Panc1 (cell line): ENCODE measurements around the gene B3GAT3. TPM values are rescaled to one million over a fixed set of nuclear protein-coding genes. Genes with fewer than 3 reads are reported as not detected.
"Not testable (repeated sequence)": the region's sequence is repeated elsewhere in the genome, so short reads cannot be mapped to it uniquely, and the experiment has no call there.

ENCODE experiments used
- ATAC-seq: fragments of 200-7000 bp; cut with Tn5 transposase; 2 replicates; pipeline ENCODE4 v1.9.1; 2020; ENCODE audit warnings: mild to moderate bottlenecking, moderate library complexity
- BruUV-seq: library from RNA; stranded (reverse); fragments of 400-500 nt; replicated peaks from 2 replicates; lab custom pipeline; 2021; lab: Mats Ljungman, UMichigan
- CTCF ChIA-PET: fragments of 300-600 bp; sonication (Branson Sonifier 250); formaldehyde crosslinking; loops from one replicate; lab custom pipeline; 2022; ENCODE audit warnings: antibody characterized with exemption; lab: Charles Lee
- POLR2A ChIA-PET: fragments of 300-600 bp; sonication (Branson Sonifier 250); formaldehyde crosslinking; loops from one replicate; lab custom pipeline; 2022; ENCODE audit warnings: antibody characterized with exemption; lab: Charles Lee
- DNase-seq: peaks from one replicate; pipeline ENCODE4 v3.0.0-alpha.2; 2010; ENCODE audit warnings: low read depth, low spot score
- H3K27ac ChIP-seq: 2 replicates; pipeline ENCODE4 v1.5.1; 2011; ENCODE audit warnings: mild to moderate bottlenecking, low read length, inconsistent platforms
- H3K27me3 ChIP-seq: fragments of 200-500 bp; sonication (Bioruptor generic); 2 replicates; pipeline ENCODE4 v1.6.0; 2014; ENCODE audit warnings: low read length, inconsistent platforms; ENCODE audit not compliant: control insufficient read depth, insufficient read depth
- H3K36me3 ChIP-seq: fragments of 200-500 bp; sonication (Bioruptor generic); 2 replicates; pipeline ENCODE4 v1.5.1; 2014; ENCODE audit warnings: inconsistent platforms, mild to moderate bottlenecking, low read length, moderate library complexity; ENCODE audit not compliant: control insufficient read depth, insufficient read depth
- H3K4me1 ChIP-seq: 2 replicates; pipeline ENCODE4 v1.5.1; 2011; ENCODE audit warnings: inconsistent platforms, mild to moderate bottlenecking, low read length, moderate library complexity; ENCODE audit not compliant: control insufficient read depth, insufficient read depth
- H3K4me3 ChIP-seq, 2 experiments: 2 replicates each; pipeline ENCODE4 v1.5.1; 2011 to 2012; ENCODE audit warnings: low read depth in 2 of 2, low read length in 2 of 2, mild to moderate bottlenecking in 2 of 2, inconsistent platforms in 1 of 2, moderate library complexity in 1 of 2
- H3K9me3 ChIP-seq: fragments of 200-500 bp; sonication (Bioruptor generic); 2 replicates; pipeline ENCODE4 v1.5.1; 2014; ENCODE audit warnings: low read depth, mild to moderate bottlenecking, inconsistent platforms, low read length, moderate library complexity; ENCODE audit not compliant: control insufficient read depth, insufficient read depth
- POLR2AphosphoS5 ChIP-seq: IDR thresholded peaks from 2 replicates; pipeline ENCODE4 v1.6.1; 2012; ENCODE audit warnings: mild to moderate bottlenecking, low read depth, low read length, moderate library complexity
- SIN3A ChIP-seq: IDR thresholded peaks from 2 replicates; pipeline ENCODE4 v1.6.1; 2012; ENCODE audit warnings: low read depth, mild to moderate bottlenecking, low read length, moderate library complexity, borderline replicate concordance; ENCODE audit not compliant: insufficient read depth
- TCF7L2 ChIP-seq: IDR thresholded peaks from 2 replicates; pipeline ENCODE4 v1.6.1; 2011; ENCODE audit warnings: mild to moderate bottlenecking, low read depth, low read length, inconsistent platforms
- in situ Hi-C: cut with HindIII; loops from 2 replicates; pipeline ENCODE4 v1.10.0; 2016; ENCODE audit warnings: low sequenced_read_pairs, low pct_unique_long_range_greater_than_20kb
- intact Hi-C: fragments of 100-400 bp; cut with micrococcal nuclease; formaldehyde crosslinking; loops from one replicate; pipeline ENCODE4 v1.10.0; 2022; ENCODE audit not compliant: unreplicated experiment
- total RNA-seq: library from RNA; stranded (reverse); gene quantifications from one replicate; pipeline ENCODE4 v1.2.1, GENCODE V29; 2021; ENCODE audit not compliant: unreplicated experiment
- TF ChIP-seq, protein P1 (sequence below), 2 experiments: IDR thresholded peaks; 2 replicates each; pipeline ENCODE4 v1.6.1; 2011 to 2012; ENCODE audit warnings: low read depth in 2 of 2, control low read depth in 1 of 2, low read length in 1 of 2, mild to moderate bottlenecking in 1 of 2, moderate library complexity in 1 of 2; ENCODE audit not compliant: insufficient read depth in 1 of 2
- TF ChIP-seq, protein P2 (sequence below): fragments of 450-650 bp; IDR thresholded peaks from 2 replicates; pipeline ENCODE4 v1.5.1; 2017; ENCODE audit warnings: mild to moderate bottlenecking

Gene B3GAT3
- total RNA-seq, 1 experiment from 2014 or later = 68.2 TPM

DNA sequence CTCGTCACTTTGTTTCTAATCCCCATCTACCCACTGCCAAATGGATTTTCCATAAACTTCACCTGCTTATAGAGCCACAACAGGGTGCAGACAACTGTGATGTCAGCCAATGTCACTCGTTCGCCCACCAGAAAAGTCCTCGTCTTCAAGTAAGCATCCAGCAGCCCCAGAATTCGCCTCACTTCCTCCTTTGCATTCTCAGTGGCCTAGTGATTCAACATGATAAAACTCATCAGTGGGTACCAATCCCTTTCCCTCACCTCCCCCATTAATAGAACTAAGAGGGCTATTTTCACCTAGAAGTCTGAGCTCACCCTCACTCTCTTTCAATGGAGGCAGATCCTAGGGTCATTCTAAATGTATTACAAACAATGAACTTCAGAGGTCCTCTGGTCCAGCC lies 50.9 kb downstream of the B3GAT3 start:
- H3K4me3 ChIP-seq, in situ Hi-C loops, DNase-seq, H3K27me3 ChIP-seq, ATAC-seq, CTCF ChIA-PET, H3K9me3 ChIP-seq, intact Hi-C loops, BruUV-seq: not testable (repeated sequence)
- peaks cover 42% of the 10 kb centered on the region for H3K4me1 ChIP-seq
- POLR2A ChIA-PET = interaction anchor here (0.6 to 1.1 kb wide), 2 partner anchors 12 to 18 kb away, joined by 4 read pairs; no protein-coding TSS in a partner anchor
- peak overlapping the region; percentile 99; the same call in 1 of the 2 replicates for H3K27ac ChIP-seq
- H3K36me3 ChIP-seq = peaks cover 42% of the 10 kb centered on the region

DNA sequence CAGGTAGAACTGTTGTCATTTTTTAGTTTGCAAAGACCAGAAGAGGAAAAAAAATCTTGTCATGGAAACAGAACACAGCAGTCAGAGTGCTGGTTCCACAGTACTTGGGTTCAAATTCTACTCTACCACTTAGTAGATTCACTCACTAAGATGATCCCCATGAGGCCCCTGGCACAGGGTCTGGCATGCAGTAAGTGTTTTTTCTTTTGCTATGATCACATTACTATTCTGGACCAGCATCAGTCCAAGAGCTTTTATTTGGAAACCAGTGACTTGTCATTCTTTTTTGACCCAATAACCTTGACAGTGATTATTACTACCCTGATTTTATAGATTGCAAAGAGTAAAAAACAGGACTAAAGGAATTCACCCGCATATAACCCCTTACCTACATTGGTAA lies 52.2 kb downstream of the B3GAT3 start:
- CTCF ChIA-PET = no interaction called here
- no peak for ATAC-seq
- no peak for DNase-seq
- no TSS peak for BruUV-seq
- Histone ChIP-seq H3K27me3 (no peaks in the 10 kb centered on the region), H3K9me3 (no peaks in the 10 kb centered on the region), H3K27ac (no peak overlapping the region; the same call in 1 of the 2 replicates), H3K4me1 (peaks cover 37% of the 10 kb centered on the region), H3K4me3 (no peak overlapping the region), H3K36me3 (peaks cover 43% of the 10 kb centered on the region)
- in situ Hi-C loops (no loop called here), intact Hi-C loops (no loop called here)
- POLR2A ChIA-PET = interaction anchor here (1.1 kb wide), 1 partner anchor 11 kb away, joined by 4 read pairs; no protein-coding TSS in a partner anchor
- TF ChIP-seq SIN3A (no peak), TCF7L2 (no peak), POLR2AphosphoS5 (no peak)
- TF ChIP-seq, protein P1, sequence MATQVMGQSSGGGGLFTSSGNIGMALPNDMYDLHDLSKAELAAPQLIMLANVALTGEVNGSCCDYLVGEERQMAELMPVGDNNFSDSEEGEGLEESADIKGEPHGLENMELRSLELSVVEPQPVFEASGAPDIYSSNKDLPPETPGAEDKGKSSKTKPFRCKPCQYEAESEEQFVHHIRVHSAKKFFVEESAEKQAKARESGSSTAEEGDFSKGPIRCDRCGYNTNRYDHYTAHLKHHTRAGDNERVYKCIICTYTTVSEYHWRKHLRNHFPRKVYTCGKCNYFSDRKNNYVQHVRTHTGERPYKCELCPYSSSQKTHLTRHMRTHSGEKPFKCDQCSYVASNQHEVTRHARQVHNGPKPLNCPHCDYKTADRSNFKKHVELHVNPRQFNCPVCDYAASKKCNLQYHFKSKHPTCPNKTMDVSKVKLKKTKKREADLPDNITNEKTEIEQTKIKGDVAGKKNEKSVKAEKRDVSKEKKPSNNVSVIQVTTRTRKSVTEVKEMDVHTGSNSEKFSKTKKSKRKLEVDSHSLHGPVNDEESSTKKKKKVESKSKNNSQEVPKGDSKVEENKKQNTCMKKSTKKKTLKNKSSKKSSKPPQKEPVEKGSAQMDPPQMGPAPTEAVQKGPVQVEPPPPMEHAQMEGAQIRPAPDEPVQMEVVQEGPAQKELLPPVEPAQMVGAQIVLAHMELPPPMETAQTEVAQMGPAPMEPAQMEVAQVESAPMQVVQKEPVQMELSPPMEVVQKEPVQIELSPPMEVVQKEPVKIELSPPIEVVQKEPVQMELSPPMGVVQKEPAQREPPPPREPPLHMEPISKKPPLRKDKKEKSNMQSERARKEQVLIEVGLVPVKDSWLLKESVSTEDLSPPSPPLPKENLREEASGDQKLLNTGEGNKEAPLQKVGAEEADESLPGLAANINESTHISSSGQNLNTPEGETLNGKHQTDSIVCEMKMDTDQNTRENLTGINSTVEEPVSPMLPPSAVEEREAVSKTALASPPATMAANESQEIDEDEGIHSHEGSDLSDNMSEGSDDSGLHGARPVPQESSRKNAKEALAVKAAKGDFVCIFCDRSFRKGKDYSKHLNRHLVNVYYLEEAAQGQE (IDR thresholded peaks at IDR 0.05; ENCODE audit: insufficient read depth in 1 of 2, low read depth in 2 of 2, low read length in 1 of 2) = no peak
- TF ChIP-seq, protein P2, sequence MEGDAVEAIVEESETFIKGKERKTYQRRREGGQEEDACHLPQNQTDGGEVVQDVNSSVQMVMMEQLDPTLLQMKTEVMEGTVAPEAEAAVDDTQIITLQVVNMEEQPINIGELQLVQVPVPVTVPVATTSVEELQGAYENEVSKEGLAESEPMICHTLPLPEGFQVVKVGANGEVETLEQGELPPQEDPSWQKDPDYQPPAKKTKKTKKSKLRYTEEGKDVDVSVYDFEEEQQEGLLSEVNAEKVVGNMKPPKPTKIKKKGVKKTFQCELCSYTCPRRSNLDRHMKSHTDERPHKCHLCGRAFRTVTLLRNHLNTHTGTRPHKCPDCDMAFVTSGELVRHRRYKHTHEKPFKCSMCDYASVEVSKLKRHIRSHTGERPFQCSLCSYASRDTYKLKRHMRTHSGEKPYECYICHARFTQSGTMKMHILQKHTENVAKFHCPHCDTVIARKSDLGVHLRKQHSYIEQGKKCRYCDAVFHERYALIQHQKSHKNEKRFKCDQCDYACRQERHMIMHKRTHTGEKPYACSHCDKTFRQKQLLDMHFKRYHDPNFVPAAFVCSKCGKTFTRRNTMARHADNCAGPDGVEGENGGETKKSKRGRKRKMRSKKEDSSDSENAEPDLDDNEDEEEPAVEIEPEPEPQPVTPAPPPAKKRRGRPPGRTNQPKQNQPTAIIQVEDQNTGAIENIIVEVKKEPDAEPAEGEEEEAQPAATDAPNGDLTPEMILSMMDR = no peak

DNA sequence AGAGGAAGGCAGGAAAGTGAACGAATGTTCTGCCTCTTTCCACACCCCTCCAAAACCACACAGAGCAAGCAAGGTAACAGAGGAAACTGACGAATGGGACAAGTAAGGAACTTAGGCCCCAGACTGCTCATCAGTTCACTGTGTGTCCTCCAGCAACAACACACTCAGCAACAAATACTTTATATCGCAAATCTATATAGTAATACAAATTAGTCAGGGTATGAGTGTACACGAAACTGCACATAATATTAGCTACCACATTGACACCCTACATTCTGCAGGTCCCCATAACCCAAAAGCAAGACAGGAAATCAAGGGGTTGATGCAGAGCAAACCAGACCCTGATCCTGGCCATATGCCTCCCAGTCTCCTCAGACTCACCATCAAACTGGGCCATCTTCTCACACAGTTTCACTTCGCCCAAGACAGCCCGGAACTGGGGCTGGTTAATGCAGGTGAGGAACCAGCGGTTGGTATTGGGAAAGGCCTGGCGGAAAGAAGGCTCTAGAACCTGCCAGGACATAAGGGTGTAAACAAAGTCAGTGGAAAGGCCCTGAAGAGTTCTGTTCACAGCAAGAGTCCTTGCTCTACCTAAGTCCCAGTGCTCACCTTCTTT lies 54.7 kb downstream of the B3GAT3 start:
- ATAC-seq (no peak), DNase-seq (no peak)
- Histone ChIP-seq H3K9me3 (no peaks in the 10 kb centered on the region), H3K4me1 (peaks cover 52% of the 10 kb centered on the region), H3K4me3 (no peak overlapping the region), H3K27ac (peak overlapping the region; percentile 36; the same call in 1 of the 2 replicates), H3K36me3 (peaks cover 34% of the 10 kb centered on the region), H3K27me3 (no peaks in the 10 kb centered on the region)
- TF ChIP-seq, protein P1 (IDR thresholded peaks at IDR 0.05; ENCODE audit: insufficient read depth in 1 of 2, low read depth in 2 of 2, low read length in 1 of 2) = no peak
- ChIA-PET POLR2A (interaction anchor here (0.7 kb wide), 1 partner anchor 24 kb away, joined by 9 read pairs; no protein-coding TSS in a partner anchor), CTCF (no interaction called here)
- intact Hi-C loops = no loop called here
- in situ Hi-C loops = no loop called here
- BruUV-seq = no TSS peak
